MCF 10A (cell line): Measurements from ENCODE around the gene CNTNAP2. TPM values are rescaled to one million over a fixed set of nuclear protein-coding genes. Genes with fewer than 3 reads are reported as not detected.

Source experiments
- BruUV-seq: library from RNA; stranded (reverse); fragments of 400-500 nt; replicated peaks from 2 replicates; lab custom pipeline; 2021; lab: Mats Ljungman, UMichigan
- CTCF ChIA-PET: fragments of 300-600 bp; sonication (Branson Sonifier 250); formaldehyde crosslinking; extraction: SDS; loops from one replicate; lab custom pipeline; 2021; ENCODE audit warnings: antibody characterized with exemption, inconsistent platforms; lab: Yijun Ruan, JAX
- POLR2A ChIA-PET: fragments of 300-600, 350-650 bp; sonication (Branson Sonifier 250); formaldehyde crosslinking; extraction: SDS; loops from one replicate; lab custom pipeline; 2020; ENCODE audit warnings: antibody characterized with exemption, inconsistent platforms; lab: Yijun Ruan, JAX
- DNase-seq: peaks from one replicate; pipeline ENCODE4 v3.0.0-alpha.2; 2018; ENCODE audit not compliant: unreplicated experiment
- H3K27ac Mint-ChIP-seq: one replicate; pipeline ENCODE4 v1.8.0; 2022; ENCODE audit warnings: mild to moderate bottlenecking, low read depth, mixed read lengths; ENCODE audit not compliant: unreplicated experiment
- H3K27me3 Mint-ChIP-seq: one replicate; pipeline ENCODE4 v1.8.0; 2022; ENCODE audit warnings: mixed read lengths; ENCODE audit not compliant: insufficient read depth, unreplicated experiment
- H3K36me3 Mint-ChIP-seq: one replicate; pipeline ENCODE4 v1.8.0; 2022; ENCODE audit warnings: mild to moderate bottlenecking, moderate library complexity, mixed read lengths; ENCODE audit not compliant: insufficient read depth, unreplicated experiment
- H3K4me1 Mint-ChIP-seq: one replicate; pipeline ENCODE4 v1.8.0; 2022; ENCODE audit warnings: mixed read lengths; ENCODE audit not compliant: insufficient read depth, unreplicated experiment
- H3K4me3 Mint-ChIP-seq: one replicate; pipeline ENCODE4 v1.8.0; 2022; ENCODE audit warnings: mild to moderate bottlenecking, moderate library complexity, mixed read lengths; ENCODE audit not compliant: unreplicated experiment
- H3K9me3 Mint-ChIP-seq: one replicate; pipeline ENCODE4 v1.8.0; 2022; ENCODE audit warnings: mixed read lengths; ENCODE audit not compliant: unreplicated experiment
- intact Hi-C: fragments of 100-400 bp; cut with micrococcal nuclease; formaldehyde crosslinking; loops from 2 replicates; pipeline ENCODE4 v1.14.1; 2022
- total RNA-seq: library from RNA; stranded (reverse); gene quantifications from 2 replicates; pipeline ENCODE4 v1.2.3, GENCODE V29; 2022
- TF ChIP-seq, protein P1 (sequence below): fragments of 200-600 bp; IDR thresholded peaks from one replicate; pipeline ENCODE4 v1.8.0; 2022; ENCODE audit warnings: antibody characterized with exemption, mild to moderate bottlenecking; ENCODE audit not compliant: unreplicated experiment

Gene CNTNAP2
- total RNA-seq, 1 experiment from 2014 or later, result 1.1 TPM

DNA sequence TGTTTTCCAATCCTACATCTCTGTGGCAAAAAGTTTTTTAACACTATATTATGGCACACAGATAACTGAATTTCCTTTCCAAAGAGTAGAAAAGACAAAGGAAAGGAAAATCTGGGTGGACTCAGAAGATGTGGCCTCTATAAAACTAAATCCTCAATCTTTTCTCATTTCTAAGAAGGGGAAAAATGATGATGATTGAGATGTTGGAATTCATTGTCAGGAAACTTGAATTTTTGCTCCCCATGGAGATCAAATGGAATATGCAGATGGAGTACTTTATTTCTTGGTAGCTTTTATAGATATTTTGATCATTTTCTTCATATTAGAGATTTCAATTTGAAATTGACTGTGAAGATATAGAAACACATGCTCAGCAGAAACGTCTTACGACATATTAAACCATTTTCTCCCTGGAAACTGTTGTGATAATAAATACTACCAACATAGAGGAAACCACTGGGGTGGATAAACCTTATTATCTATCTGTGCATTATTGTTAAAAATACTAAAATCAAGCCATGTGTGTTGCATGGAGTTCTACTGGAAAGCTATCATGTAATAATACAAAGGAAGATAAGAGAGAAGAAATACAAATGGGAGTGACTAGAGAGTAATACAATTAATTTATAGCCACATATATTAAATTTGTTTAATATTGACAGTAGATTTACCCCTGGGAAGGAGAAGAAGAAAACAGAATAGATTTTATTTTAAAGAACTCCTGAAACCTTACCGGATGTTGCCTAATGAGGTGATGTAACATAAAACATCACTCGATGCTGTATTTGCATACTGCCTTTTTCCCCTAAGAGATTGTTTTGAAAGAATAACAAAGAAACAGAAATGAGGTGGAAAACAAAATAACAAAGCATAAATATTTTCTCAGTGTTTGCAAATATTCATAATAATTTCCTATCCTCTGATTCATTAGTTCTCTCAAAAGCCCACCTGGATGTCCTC is 1542.7 kb downstream of the CNTNAP2 start:
- BruUV-seq, result no TSS peak
- Mint-ChIP-seq H3K27ac (no peak overlapping the region), H3K36me3 (peaks cover 7% of the 10 kb centered on the region), H3K4me3 (no peak overlapping the region), H3K4me1 (no peaks in the 10 kb centered on the region), H3K9me3 (peaks cover 7% of the 10 kb centered on the region), H3K27me3 (peaks cover 25% of the 10 kb centered on the region)
- TF ChIP-seq, protein P1, sequence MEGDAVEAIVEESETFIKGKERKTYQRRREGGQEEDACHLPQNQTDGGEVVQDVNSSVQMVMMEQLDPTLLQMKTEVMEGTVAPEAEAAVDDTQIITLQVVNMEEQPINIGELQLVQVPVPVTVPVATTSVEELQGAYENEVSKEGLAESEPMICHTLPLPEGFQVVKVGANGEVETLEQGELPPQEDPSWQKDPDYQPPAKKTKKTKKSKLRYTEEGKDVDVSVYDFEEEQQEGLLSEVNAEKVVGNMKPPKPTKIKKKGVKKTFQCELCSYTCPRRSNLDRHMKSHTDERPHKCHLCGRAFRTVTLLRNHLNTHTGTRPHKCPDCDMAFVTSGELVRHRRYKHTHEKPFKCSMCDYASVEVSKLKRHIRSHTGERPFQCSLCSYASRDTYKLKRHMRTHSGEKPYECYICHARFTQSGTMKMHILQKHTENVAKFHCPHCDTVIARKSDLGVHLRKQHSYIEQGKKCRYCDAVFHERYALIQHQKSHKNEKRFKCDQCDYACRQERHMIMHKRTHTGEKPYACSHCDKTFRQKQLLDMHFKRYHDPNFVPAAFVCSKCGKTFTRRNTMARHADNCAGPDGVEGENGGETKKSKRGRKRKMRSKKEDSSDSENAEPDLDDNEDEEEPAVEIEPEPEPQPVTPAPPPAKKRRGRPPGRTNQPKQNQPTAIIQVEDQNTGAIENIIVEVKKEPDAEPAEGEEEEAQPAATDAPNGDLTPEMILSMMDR, result no peak
- no peak for DNase-seq
- intact Hi-C loops, result no loop called here
- CTCF ChIA-PET, result no interaction called here
- POLR2A ChIA-PET, result no interaction called here

GRCh38 chr7:147664541-147664940 is 1547.9 kb downstream of the CNTNAP2 start:
- no peak overlapping the region for H3K4me3 Mint-ChIP-seq
- DNase-seq, result no peak
- ChIA-PET POLR2A (no interaction called here), CTCF (no interaction called here)
- peaks cover 9% of the 10 kb centered on the region for H3K9me3 Mint-ChIP-seq
- BruUV-seq, result no TSS peak
- H3K27me3 Mint-ChIP-seq, result no peaks in the 10 kb centered on the region
- TF ChIP-seq, protein P1, result no peak
- intact Hi-C loops, result no loop called here
- H3K27ac Mint-ChIP-seq, result no peak overlapping the region
- H3K36me3 Mint-ChIP-seq, result no peaks in the 10 kb centered on the region
- H3K4me1 Mint-ChIP-seq, result no peaks in the 10 kb centered on the region

DNA sequence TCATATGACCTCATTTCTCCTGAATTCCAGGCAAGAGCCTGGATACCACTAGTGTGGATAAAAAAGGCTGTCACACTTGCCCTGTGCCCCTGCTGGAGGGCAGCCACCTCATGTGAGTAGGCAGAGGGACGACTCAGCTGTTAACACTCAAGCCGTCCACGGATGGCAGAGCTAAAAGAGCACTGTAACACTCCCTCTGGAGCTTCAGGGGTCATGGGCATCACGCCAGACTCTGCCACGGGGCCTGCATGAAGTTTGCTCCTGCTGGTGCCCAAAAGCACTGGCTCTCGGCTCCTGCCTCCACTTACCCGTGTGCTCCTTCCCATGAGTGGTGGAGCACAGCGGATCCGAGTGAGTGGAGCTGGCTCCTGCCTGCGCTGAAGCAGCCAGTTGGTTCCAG is 1554.2 kb downstream of the CNTNAP2 start:
- Mint-ChIP-seq H3K27me3 (peaks cover 32% of the 10 kb centered on the region), H3K27ac (no peak overlapping the region), H3K4me1 (no peaks in the 10 kb centered on the region), H3K36me3 (no peaks in the 10 kb centered on the region), H3K4me3 (no peak overlapping the region), H3K9me3 (peaks cover 9% of the 10 kb centered on the region)
- POLR2A ChIA-PET, result no interaction called here
- intact Hi-C loops, result no loop called here
- TF ChIP-seq, protein P1, result no peak
- BruUV-seq, result no TSS peak
- CTCF ChIA-PET, result no interaction called here
- DNase-seq, result no peak

GRCh38 chr7:147674705-147675104 is 1558.1 kb downstream of the CNTNAP2 start:
- H3K9me3 Mint-ChIP-seq, result no peaks in the 10 kb centered on the region
- BruUV-seq, result no TSS peak
- TF ChIP-seq, protein P1, result no peak
- POLR2A ChIA-PET, result no interaction called here
- H3K36me3 Mint-ChIP-seq, result no peaks in the 10 kb centered on the region
- H3K27ac Mint-ChIP-seq, result no peak overlapping the region
- H3K4me3 Mint-ChIP-seq, result no peak overlapping the region
- H3K27me3 Mint-ChIP-seq, result peaks cover 32% of the 10 kb centered on the region
- H3K4me1 Mint-ChIP-seq, result no peaks in the 10 kb centered on the region
- intact Hi-C loops, result no loop called here
- CTCF ChIA-PET, result no interaction called here
- DNase-seq, result no peak
